Hematopoietic multipotent progenitor cell treated with erythropoietin and hydrocortisone succinate and interleukin-3 and kit ligand, for 17 days (in vitro differentiated cells): ENCODE measurements around the gene OR10G7.
"Not testable (repeated sequence)": the region's sequence is repeated elsewhere in the genome, so short reads cannot be mapped to it uniquely, and the experiment has no call there.

ENCODE experiments used
- DNase-seq: peaks from one replicate; pipeline ENCODE4 v3.0.0-alpha.2; 2015; ENCODE audit warnings: low spot score

OR10G7 gene

GRCh38 chr11:124039557-124039956 is 1.6 kb downstream of the OR10G7 start:
- DNase-seq: no peak

GRCh38 chr11:124036666-124037065 is 4.5 kb downstream of the OR10G7 start:
- no peak for DNase-seq

- DNase-seq: no peak
These were observed 14.6 kb downstream of the OR10G7 start, which contains the start of gene OR10G8 for GRCh38 chr11:124026498-124026897. Gene OR10G8, plus strand, starts transcription at chr11:124026798. Its CDS starts 2,825 bp downstream, at chr11:124029623.

- DNase-seq: not testable (repeated sequence)
These were observed 25.3 kb downstream of the OR10G7 start for GRCh38 chr11:124015837-124016236.

GRCh38 chr11:124012697-124013096 is 28.4 kb downstream of the OR10G7 start, which contains the start of gene OR10G4:
Gene OR10G4, plus strand, starts transcription at chr11:124012997. Its CDS starts 2,578 bp downstream, at chr11:124015575.
- DNase-seq: no peak

- no peak for DNase-seq
These were observed 46.0 kb downstream of the OR10G7 start, which contains the start of gene OR10G6 for GRCh38 chr11:123995119-123995518. Gene OR10G6, minus strand, starts transcription at chr11:123995161. Its CDS starts 0 bp downstream, at chr11:123995161.
